Measurements from ENCODE around the gene KCNQ5. TPM values are rescaled to one million over a fixed set of nuclear protein-coding genes. Genes with fewer than 3 reads are reported as not detected.

Gene KCNQ5
- total RNA-seq, 1 donor from 2014 or later, result not detected

DNA sequence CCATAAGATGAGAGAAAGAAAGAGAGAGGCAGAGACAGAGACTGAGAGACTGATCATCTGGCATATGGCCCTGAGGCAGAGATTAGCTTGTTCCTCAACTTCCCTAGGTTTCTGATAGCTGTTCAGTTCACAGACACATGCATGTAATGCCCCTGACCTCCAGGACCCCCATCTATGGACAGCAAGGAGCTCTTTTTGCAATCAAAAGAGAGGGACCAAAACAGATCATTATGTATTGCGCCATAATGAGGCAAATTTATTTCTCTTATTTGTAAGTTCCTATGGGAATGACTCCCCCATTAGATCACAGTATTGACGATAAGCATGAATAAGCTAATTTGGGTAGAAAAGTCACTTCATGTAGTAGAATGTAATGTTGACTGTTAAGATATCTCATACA is 25.6 kb downstream of the KCNQ5 start:
- H3K9me3 Mint-ChIP-seq, result no peaks in the 10 kb centered on the region
- H3K27ac ChIP-seq, result no peak overlapping the region
- DNase-seq (ENCODE audit: low spot score), result no peak

DNA sequence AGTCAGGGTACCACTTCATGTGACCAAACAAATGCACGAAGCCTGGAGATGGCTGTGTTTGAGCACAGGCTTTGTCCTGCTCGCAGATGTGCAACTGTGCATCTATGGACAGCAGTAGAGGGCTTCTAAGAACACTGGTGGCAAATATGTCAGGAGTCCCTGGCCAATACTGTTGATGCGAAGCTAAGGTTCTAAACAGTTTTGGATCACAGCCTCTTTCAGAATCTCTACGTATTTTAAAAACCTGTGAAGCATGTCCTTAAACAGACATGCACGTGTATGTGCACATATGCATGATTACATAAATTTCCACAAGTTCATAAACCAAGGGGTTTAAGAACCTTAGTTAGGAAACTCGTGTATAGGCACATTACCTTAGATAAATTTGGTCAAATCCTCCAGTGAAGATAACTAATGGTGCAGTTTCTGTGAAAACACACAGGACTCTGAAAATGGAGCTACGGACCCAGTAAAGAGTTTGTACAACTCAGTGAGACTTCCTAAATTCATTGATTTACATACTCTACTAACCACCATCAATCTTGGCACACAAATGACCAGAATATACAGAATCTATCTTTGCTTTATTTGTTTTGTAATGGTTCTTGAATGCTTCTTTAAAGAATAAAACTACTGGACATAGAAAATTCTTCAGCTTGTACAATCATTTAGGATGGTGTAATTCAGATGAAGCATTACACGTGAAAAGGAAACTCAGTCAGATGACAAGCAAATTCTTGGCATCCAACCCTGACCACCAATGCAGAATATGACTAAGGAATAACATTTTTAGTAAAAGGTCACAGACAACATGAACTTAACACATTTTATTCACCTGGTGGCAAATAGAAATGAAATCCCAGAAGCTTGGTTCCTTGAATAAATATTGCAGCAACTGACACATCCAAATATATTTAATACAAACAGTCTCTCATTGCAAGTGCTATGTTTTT is 27.4 kb downstream of the KCNQ5 start:
- H3K9me3 Mint-ChIP-seq, result no peaks in the 10 kb centered on the region
- H3K4me1 ChIP-seq, result peaks cover 12% of the 10 kb centered on the region
- no peaks in the 10 kb centered on the region for H3K27me3 ChIP-seq
- H3K9ac ChIP-seq, result no peak overlapping the region
- no peak overlapping the region for H3K4me3 ChIP-seq
- no peaks in the 10 kb centered on the region for H3F3A ChIP-seq (ENCODE audit: low read depth)
- no peak overlapping the region for H3K4me2 ChIP-seq
- DNase-seq (ENCODE audit: low spot score), result no peak
- H3K79me2 ChIP-seq (ENCODE audit: low read depth), result no peaks in the 10 kb centered on the region
- no peaks in the 10 kb centered on the region for H3K9me3 ChIP-seq (ENCODE audit: low read depth)
- H4K20me1 ChIP-seq (ENCODE audit: low read depth), result no peaks in the 10 kb centered on the region
- peaks cover 2% of the 10 kb centered on the region for H3K27me3 Mint-ChIP-seq (ENCODE audit: insufficient read depth, low read depth)
- H3K4me3 Mint-ChIP-seq, result no peak overlapping the region
- H3K36me3 Mint-ChIP-seq, result no peaks in the 10 kb centered on the region
- H3K27ac ChIP-seq, result no peak overlapping the region
- H3K36me3 ChIP-seq, result no peaks in the 10 kb centered on the region
- peaks cover 11% of the 10 kb centered on the region for H3K4me1 Mint-ChIP-seq
- no peak overlapping the region for H2AFZ ChIP-seq (replicated peaks)
- no peak for TF ChIP-seq EZH2phosphoT487 (IDR thresholded peaks at IDR 0.05)
- no peak for TF ChIP-seq EZH2 (IDR thresholded peaks at IDR 0.05)
- no peak for TF ChIP-seq CTCF (IDR thresholded peaks at IDR 0.05)
- no peak overlapping the region for H3K27ac Mint-ChIP-seq

More for the DNA sequence above, 25.6 kb downstream of the KCNQ5 start:
- Mint-ChIP-seq H3K36me3 (no peaks in the 10 kb centered on the region), H3K27me3 (ENCODE audit: insufficient read depth, low read depth) (peaks cover 2% of the 10 kb centered on the region), H3K27ac (no peak overlapping the region), H3K4me3 (no peak overlapping the region), H3K4me1 (peaks cover 13% of the 10 kb centered on the region)
- Histone ChIP-seq H3K4me1 (peaks cover 4% of the 10 kb centered on the region), H3K4me2 (no peak overlapping the region), H3F3A (ENCODE audit: low read depth) (no peaks in the 10 kb centered on the region), H4K20me1 (ENCODE audit: low read depth) (no peaks in the 10 kb centered on the region), H3K27me3 (no peaks in the 10 kb centered on the region), H3K36me3 (no peaks in the 10 kb centered on the region), H3K9me3 (ENCODE audit: low read depth) (no peaks in the 10 kb centered on the region), H3K4me3 (no peak overlapping the region), H3K79me2 (ENCODE audit: low read depth) (no peaks in the 10 kb centered on the region), H2AFZ (replicated peaks) (no peak overlapping the region), H3K9ac (no peak overlapping the region)
- TF ChIP-seq EZH2phosphoT487 (IDR thresholded peaks at IDR 0.05), result no peak
- no peak for TF ChIP-seq CTCF (IDR thresholded peaks at IDR 0.05)
- TF ChIP-seq EZH2 (IDR thresholded peaks at IDR 0.05), result no peak

DNA sequence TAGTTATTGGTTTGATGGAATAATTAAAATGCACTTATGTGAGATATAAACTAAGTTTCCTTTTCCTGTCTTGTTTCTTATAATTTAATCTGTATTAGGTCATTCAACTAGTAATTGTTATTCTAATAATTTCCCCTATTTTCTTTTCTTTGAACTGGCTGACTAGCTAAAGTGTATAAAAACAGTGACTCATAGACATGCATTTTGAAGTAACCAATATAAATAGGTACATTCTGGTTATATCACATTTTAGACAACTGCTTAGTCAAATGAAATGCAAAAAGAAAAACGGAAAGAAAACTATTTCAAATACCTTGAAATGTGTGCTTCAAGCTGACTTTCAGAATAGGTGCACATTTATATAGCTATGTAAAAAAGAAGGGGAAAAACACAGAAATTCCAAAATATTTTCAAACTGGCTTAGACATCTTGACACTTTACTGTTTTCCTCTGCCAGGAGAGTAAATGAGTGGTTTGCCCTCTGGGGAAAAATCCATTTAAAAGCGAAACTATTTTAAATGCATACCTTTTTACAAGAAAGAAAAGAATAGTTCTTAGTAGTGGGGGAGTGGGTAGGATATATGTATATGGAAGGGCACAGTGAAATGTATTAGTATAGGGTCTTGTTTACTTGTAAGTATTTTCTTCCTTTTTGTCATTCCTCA is 28.3 kb downstream of the KCNQ5 start:
- Mint-ChIP-seq H3K36me3 (no peaks in the 10 kb centered on the region), H3K4me3 (no peak overlapping the region), H3K4me1 (peaks cover 11% of the 10 kb centered on the region), H3K27ac (no peak overlapping the region), H3K9me3 (no peaks in the 10 kb centered on the region), H3K27me3 (ENCODE audit: insufficient read depth, low read depth) (peaks cover 2% of the 10 kb centered on the region)
- no peaks in the 10 kb centered on the region for H3F3A ChIP-seq (ENCODE audit: low read depth)
- peaks cover 12% of the 10 kb centered on the region for H3K4me1 ChIP-seq
- TF ChIP-seq EZH2 (IDR thresholded peaks at IDR 0.05), result no peak
- TF ChIP-seq CTCF (IDR thresholded peaks at IDR 0.05), result no peak
- no peak for TF ChIP-seq EZH2phosphoT487 (IDR thresholded peaks at IDR 0.05)
- no peak for DNase-seq (ENCODE audit: low spot score)
- no peaks in the 10 kb centered on the region for H4K20me1 ChIP-seq (ENCODE audit: low read depth)
- H2AFZ ChIP-seq (replicated peaks), result no peak overlapping the region
- H3K4me2 ChIP-seq, result no peak overlapping the region
- H3K9ac ChIP-seq, result no peak overlapping the region
- H3K9me3 ChIP-seq (ENCODE audit: low read depth), result no peaks in the 10 kb centered on the region
- H3K36me3 ChIP-seq, result no peaks in the 10 kb centered on the region
- H3K27me3 ChIP-seq, result no peaks in the 10 kb centered on the region
- no peak overlapping the region for H3K27ac ChIP-seq
- no peaks in the 10 kb centered on the region for H3K79me2 ChIP-seq (ENCODE audit: low read depth)
- no peak overlapping the region for H3K4me3 ChIP-seq
